HEK293T (cell line): ENCODE data around the gene ZNF724.

Experiments used
- NFRKB ChIP-seq: fragments of 450-650 bp; IDR thresholded peaks from 2 replicates; pipeline ENCODE4 v1.6.1; 2016; ENCODE audit warnings: mild to moderate bottlenecking, moderate library complexity
- TF ChIP-seq, protein P1 (sequence below): fragments of 450-650 bp; IDR thresholded peaks from 2 replicates; pipeline ENCODE4 v1.6.1; 2016

DNA sequence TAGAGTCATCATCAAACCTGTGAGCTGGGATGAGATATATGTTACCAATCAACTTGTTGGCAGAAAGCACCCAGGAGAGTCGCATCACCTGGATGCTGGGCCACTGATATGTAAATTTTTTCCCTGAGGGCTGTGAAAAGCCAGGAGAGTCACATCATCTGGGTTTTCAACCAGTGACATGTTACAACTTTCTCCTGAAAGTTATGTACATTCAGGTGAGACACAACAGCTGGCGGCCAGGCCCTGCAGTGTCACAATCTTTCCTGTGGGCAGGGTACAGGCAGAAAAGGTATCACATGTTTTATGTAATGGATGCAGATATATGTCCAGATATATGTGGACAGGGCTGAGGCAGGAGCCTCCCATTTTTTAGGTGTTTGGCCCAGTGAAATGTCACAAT is 13.2 kb upstream of the ZNF724 start:
- TF ChIP-seq, protein P1, sequence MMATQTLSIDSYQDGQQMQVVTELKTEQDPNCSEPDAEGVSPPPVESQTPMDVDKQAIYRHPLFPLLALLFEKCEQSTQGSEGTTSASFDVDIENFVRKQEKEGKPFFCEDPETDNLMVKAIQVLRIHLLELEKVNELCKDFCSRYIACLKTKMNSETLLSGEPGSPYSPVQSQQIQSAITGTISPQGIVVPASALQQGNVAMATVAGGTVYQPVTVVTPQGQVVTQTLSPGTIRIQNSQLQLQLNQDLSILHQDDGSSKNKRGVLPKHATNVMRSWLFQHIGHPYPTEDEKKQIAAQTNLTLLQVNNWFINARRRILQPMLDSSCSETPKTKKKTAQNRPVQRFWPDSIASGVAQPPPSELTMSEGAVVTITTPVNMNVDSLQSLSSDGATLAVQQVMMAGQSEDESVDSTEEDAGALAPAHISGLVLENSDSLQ, result no peak
- TF ChIP-seq NFRKB, result no peak
